LNCAP (cell line): ENCODE measurements around the gene RBM4.

ENCODE experiments used
- CTCF ChIP-seq: fragments of 450-650 bp; IDR thresholded peaks from 2 replicates; pipeline ENCODE4 v1.5.1; 2017; ENCODE audit warnings: mild to moderate bottlenecking

RBM4 gene

DNA sequence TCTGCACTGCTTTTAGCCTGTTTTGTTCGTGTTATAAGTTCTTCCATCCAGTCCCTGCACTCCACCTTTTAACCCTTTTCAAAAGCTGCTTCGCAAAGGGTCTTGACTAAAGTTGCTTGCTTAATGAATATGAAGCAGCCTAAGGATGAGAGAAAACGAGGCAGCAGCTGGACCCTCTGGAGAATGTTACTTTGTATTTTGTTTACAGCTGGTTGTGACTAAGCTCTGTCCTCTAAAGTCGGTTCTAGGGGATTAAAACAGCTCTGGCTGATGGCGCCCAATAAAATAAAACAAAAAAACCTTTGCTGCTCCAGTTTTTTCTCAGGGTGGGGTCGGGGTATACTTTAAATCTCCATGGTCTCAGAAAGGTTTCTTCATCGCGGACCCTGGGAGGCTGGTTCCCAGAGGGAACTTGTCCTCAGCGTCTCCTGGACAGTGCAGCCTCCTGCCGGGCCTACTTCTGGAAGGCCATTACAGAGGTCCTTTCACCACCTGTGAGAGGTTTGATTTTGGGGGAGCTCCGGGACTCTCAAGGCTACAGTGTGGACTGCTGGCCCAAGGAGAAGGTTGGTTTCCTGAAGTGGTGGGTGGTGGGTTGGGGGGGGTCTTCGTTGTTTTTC lies 836 bp upstream of the RBM4 start:
- no peak for TF ChIP-seq CTCF

GRCh38 chr11:66639066-66639813 lies 737 bp downstream of the RBM4 start:
- TF ChIP-seq CTCF = no peak

DNA sequence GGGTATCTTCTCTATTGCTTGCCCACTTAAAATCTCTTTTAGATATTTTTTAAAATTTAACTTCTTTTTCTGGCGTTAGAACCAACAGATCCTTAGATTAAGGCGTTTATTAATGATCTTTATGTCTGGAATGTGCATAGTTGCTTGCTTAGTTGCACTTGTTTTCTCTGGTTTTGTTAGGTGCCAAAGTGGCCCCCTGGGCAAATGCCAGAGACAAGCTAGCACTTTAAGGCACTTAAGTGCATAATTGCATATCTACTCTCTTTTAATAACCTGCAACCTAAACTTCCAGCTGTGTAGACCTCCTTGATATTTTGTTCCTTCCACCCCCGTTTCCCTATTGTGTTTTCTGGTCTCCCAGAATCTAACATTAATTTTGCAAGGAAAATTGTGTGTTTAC lies 3.3 kb downstream of the RBM4 start:
- TF ChIP-seq CTCF = no peak

DNA sequence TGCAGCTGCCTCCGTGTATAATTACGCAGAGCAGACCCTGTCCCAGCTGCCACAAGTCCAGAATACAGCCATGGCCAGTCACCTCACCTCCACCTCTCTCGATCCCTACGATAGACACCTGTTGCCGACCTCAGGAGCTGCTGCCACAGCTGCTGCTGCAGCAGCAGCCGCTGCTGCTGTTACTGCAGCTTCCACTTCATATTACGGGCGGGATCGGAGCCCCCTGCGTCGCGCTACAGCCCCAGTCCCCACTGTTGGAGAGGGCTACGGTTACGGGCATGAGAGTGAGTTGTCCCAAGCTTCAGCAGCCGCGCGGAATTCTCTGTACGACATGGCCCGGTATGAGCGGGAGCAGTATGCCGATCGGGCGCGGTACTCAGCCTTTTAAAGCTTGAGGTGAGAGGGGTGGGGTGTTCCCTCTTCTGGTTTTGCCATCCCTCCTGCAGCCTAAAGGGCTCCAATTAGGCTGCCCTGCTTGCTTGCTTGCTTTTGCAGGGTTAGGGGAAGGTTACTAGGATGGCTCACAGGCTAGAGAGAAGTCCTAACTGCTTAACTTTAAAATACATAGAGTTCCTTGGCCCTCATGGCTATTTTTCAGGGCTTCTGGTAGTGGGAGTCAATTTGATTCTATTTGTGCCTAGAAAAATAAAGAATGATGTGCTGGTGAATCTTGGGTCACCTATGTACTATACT lies 5.4 kb downstream of the RBM4 start:
- no peak for TF ChIP-seq CTCF

DNA sequence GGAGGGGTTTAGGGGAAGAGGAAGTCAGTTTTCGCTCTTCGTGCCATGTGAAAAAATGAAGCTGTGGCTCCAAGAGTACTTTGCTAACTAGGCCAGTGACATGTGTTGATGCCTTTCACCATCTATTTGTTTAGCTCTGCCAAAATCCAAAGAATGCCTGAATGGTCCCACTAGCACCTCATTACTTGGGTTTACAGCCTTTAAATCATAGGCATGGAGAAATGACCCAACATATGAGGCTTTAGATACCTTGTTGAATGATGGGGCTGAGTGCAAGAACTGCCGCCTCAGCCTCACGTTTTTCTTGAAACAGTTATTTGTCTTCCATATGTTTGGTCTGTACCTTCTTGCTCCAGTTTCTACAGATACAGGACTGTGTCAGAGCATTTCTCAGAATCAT lies 8.3 kb downstream of the RBM4 start:
- no peak for TF ChIP-seq CTCF

DNA sequence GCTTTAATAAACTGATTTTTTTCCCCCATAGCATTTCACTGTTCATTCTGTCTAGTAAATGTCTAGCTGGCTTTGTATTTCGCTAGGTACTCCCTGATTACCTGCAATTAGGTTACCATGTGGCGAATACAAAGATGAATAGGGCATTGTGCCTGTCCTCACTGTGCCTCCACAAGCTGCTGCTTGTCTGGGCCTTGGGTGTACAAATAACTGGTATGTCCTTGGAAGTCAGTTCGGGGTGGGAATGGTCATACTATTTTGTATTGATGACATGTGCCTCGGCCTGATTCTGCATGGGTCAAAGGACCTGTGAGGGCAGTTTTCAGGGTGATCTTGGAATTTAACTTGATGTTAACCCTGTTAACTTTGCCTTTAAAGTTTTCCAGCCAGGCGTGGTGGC lies 11.4 kb downstream of the RBM4 start:
- no peak for TF ChIP-seq CTCF

DNA sequence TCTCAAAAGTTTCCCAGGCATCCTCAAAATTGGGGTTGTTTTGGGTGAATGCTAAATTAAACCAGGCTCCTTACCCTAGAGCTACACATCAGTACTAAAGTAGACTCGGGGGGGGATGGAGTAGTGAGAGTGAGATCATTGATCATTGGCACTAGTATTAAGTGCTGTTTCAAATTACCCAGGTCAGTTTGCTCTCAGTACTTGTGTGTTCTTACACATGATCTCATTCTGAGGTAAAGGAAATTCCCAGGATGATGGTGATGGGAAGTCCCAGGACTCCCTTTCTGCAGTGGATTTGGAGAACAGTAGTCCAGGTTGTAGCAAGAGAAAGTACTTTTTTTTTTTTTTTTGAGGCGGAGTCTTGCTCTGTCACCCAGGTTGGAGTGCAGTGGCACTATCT lies 12.5 kb downstream of the RBM4 start:
- TF ChIP-seq CTCF = no peak
